Measurements from ENCODE around the gene WDSUB1.
A peak's percentile ranks its signal among the peaks of the same experiment; 100 is the strongest.

Gene WDSUB1
- long read RNA-seq, donor 1, partial matches to known transcripts: 18 of 19 reads
- long read RNA-seq, donor 1, other reads (novel, unspliced or antisense): 0 of 19 reads
- long read RNA-seq, donor 2, partial matches to known transcripts: 0 of 2 reads
- long read RNA-seq, donor 2, other reads (novel, unspliced or antisense): 0 of 2 reads
- long read RNA-seq, donor 3, partial matches to known transcripts: 0 of 2 reads
- long read RNA-seq, donor 3, other reads (novel, unspliced or antisense): 0 of 2 reads
- long read RNA-seq, donor 4, partial matches to known transcripts: 34 of 39 reads
- long read RNA-seq, donor 4, other reads (novel, unspliced or antisense): 0 of 39 reads
- long read RNA-seq, donor 5, transcript WDSUB1-202 (11 exons, 1,912 nt): major isoform, 12 of 21 reads
- long read RNA-seq, donor 5, partial matches to known transcripts: 8 of 21 reads
- long read RNA-seq, donor 5, other reads (novel, unspliced or antisense): 0 of 21 reads
- long read RNA-seq, donor 6, partial matches to known transcripts: 0 of 5 reads
- long read RNA-seq, donor 6, other reads (novel, unspliced or antisense): 0 of 5 reads
- long read RNA-seq, donor 7, transcript WDSUB1-202 (11 exons, 1,912 nt): major isoform, 7 of 16 reads
- long read RNA-seq, donor 7, partial matches to known transcripts: 6 of 16 reads
- long read RNA-seq, donor 7, other reads (novel, unspliced or antisense): 0 of 16 reads
- long read RNA-seq, donor 8, partial matches to known transcripts: 13 of 19 reads
- long read RNA-seq, donor 8, other reads (novel, unspliced or antisense): 0 of 19 reads

GRCh38 chr2:159285929-159286708, at the start of gene WDSUB1:
WDSUB1 (minus strand) TSS chr2:159286703; CDS start chr2:159283069, 3,634 bp downstream.
- DNase-seq: peak; percentile 94

GRCh38 chr2:159326569-159327255, 40.2 kb upstream of the WDSUB1 start:
- DNase-seq: no peak

DNA sequence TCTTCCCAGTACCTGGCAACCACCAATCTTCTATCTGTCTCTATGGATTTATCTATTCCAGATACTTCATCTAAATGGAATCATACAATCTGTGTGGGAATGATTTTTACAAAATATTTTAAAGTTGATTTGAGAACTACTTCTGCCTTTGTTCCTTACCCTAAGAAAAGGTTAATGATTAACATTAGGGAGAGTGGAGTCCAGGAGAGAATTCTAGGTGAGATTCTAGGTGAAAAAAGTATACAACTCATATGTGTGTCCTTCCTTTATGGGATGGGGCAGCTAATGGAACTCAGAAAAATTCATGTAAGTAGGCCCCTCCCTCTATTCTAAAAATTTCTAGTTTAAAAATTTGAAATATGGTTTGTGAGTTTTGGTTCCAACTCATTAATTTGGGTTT, 35.9 kb upstream of the WDSUB1 start:
- DNase-seq: no peak

DNA sequence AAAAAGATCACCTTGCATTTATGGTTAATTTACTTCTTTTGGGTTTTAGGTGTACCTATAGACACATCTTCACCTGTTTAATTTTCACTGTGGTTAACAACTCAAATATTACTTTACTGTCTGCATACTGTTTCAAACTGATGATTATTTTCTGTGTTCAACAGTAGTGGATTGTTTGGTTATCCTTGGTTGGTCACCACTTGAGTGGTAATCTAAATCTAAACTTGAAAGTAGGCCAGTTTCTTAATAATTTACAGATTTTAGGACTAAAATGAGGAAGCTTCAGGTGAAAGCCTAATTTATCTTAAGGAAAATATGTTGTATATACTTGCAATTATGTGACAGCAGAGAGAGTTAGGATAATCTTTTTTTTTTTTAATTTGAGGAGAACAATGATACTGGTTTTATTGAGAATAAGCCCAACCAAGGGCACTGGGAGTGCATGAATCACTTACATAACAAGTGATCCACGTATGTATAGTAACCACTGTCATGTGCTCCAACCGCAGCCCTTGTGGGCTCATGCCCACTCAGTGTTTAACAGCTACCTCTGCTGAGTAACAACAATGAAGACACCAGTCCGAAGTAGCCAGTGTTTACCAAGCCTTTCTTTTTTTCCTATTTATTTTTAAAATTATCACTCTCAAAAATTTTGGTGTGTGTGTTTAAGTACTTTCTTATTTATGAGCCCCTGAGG, 31.0 kb upstream of the WDSUB1 start:
- DNase-seq: no peak

DNA sequence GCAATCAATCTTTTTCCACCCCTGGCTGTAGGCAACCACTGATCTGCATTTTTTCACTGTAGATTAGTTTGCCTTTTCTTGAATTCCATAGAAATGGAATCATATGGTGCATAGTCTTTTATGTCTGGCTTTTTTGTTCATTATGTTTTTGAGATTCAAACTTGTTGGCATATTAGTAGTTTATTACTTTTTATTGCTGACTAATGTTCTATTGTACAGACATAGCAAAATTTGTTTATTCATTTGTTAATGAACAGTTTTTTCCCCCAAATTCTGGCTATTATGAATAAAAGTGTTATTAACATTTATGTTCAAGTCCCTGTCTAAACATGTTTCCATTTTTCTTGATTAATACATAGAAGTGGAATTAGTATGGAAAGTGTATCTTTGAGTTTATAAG, 21.4 kb upstream of the WDSUB1 start:
- DNase-seq: no peak

DNA sequence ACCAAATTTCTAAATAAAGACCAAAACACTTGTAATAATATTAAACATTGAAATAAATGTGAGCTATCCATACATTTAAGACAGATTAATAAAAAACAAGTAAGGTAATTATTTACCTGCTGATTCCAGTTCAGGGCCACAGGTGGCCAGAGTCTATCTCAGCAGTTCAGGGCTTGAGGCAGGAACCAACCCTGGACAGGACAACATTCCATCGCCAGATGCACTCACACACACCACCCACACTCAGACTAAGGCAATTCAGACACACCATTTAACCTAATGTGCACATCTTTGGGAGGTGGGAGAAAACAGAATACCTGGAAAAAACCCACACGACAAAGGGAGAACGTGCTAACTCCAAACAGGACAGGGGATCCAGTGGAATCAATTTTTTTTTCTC, 14.1 kb upstream of the WDSUB1 start:
- DNase-seq: no peak

GRCh38 chr2:159298967-159299366, 12.5 kb upstream of the WDSUB1 start:
- DNase-seq: no peak

GRCh38 chr2:159297042-159297707, 10.7 kb upstream of the WDSUB1 start:
- DNase-seq: no peak

DNA sequence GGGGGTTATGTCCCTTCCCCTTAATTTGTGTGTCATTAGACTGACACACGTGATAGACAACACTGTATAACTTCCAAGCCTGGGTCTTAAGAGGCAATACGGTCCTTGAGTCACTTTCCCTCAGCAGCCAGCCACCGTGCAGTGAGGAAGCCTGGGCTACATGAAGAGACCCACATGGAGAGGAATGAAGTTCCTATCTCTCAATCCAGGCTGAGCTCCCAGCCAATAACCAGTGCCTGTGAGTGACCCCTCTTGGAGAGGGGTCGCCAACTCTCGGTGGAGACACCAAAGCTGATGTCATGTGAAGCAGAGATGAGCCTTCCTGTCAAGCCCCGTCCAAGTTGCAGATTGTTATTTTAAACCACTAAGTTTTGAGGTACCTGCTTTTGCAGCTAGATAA, 5.7 kb upstream of the WDSUB1 start:
- no peak for DNase-seq

DNA sequence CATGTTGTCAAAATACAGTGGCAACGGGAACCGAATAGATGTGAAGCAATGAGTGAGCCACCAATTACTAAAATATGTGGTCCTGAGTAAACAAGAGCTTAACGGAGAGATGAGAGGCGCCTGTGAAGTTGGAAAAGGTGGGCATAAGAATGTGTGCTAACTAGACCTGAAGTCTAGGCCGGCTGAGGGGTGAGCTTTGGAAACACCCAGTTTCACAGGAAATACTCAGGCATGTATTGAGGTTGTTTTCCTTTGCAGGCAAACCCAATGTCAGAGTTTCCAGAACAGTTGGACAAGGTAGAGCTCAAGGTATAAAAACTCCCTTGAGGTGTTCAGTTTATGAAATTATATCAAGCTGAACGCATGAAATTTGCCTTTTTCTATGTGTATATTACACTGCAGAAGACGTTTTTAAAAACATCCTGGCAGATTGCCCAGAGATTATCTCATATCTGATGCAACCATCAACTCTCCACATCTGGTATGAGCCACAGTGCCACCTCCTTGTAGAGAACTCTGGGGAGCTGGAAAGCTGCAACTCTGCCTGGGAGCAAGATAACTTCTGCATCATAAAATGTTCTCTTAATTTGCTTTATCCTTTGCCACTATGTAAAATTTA, 3.9 kb upstream of the WDSUB1 start:
- no peak for DNase-seq

GRCh38 chr2:159287733-159288132, 1.2 kb upstream of the WDSUB1 start:
- no peak for DNase-seq

DNA sequence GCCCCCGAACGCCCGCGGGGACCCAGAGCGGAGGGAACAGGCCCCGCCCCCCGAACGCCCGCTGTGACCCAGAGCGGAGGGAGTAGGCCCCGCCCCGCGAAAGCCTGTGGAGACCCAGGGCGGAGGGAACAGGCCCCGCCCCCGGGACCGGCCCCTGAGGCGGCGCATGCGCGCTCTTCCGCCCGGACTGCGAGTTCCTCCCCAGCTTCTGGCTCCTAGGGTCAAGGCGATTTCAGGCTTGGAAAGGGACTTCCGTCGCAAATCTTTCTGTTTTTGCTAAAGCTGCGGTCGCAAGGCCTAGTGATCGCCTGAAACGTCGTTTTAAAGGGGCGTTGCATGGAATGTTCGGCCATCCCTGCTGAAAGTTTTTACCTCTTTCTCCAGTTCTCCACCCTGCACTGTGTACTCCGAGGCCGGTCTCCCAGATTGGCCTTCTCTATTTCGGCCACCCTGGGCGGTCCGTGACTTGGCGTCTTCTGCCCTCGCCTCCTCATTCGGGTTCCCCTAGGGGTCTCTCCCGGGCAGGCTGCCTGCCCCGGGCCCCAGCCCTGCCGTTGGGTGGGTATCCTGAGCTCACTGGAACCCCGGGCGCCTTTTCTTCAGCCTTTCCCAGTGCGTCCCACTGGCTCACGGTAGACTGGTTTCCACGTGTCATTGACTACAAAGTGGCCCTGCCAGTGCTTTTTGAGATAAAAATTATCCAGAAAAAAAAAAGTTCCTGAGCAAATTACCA, 372 bp upstream of the WDSUB1 start:
- DNase-seq: peak; percentile 96

GRCh38 chr2:159285433-159285832, 1.1 kb downstream of the WDSUB1 start:
- no peak for DNase-seq

DNA sequence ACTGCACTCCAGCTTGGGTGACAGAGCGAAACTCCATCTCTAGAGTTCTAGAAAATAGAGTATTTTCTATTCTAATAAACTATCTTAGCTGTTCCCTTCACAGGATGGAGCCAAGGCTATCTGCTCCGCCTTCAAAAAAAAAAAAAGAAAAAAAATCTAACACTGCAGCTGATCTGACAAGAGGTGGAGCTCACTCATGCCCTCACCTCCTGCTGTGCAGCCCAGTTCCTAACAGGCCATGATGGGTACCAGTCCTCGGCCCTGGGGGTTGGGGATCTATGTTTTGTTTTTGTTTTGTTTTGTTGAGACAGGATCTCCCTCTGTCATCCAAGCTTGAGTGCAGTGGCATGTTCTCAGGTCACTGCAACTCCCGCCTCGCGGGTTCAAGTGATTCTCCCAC, 3.0 kb downstream of the WDSUB1 start:
- no peak for DNase-seq

- no peak for DNase-seq
Measured at GRCh38 chr2:159281002-159281401, 5.5 kb downstream of the WDSUB1 start.

DNA sequence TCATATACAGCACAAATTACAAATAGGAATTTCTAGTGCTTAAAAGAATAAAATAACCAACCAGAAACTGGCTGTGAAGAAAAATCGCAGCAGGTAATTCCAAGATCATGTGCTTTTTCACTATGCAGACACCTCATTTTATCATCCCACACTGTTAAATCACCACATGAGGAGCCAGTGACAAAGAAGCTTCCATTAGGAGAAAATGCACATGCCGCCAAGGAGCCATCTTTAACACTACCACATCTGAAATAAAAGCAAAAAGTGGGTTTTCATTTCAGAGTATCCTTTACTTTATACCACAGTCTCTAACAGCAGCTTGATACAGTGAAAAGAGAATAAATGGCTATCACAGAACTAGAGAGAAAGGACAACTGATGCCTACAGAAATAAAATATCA, 6.8 kb downstream of the WDSUB1 start:
- no peak for DNase-seq

DNA sequence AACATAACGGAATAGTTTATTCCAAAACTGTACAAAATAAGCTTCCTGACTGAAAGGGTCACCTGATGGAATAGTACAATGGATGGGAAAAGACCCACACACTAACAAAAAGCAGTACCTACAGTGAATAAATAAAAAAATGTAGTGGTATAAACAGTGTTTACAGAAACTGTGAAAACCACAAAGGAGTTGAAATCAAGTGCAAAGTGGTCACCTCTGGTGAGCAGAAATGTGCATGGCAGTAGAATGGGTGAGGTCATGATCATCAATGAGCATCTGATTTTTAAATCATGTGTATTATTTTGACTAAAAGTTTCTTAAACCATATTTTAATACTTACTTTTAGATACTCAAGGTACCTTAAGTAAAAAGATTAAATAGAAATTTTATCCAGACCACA, 11.4 kb downstream of the WDSUB1 start:
- DNase-seq: no peak

- no peak for DNase-seq
Measured at GRCh38 chr2:159272156-159272555, 14.3 kb downstream of the WDSUB1 start.

- DNase-seq: no peak
Measured at GRCh38 chr2:159270744-159271379, 15.6 kb downstream of the WDSUB1 start.

Data from right kidney (tissue), 9 donors.